H54 (cell line): ENCODE measurements around the gene VPS13C.
"Not testable (repeated sequence)": the region's sequence is repeated elsewhere in the genome, so short reads cannot be mapped to it uniquely, and the experiment has no call there.

Source experiments
- DNase-seq: peaks from one replicate; pipeline ENCODE4 v3.0.0; 2011; ENCODE audit warnings: low spot score, mixed read lengths; ENCODE audit not compliant: insufficient read length
- FAIRE-seq: peaks from 3 replicates; lab custom pipeline; 2011; peaks lifted over from hg19 to GRCh38; lab: Jason Lieb, UNC
- POLR2A ChIP-seq: IDR thresholded peaks from 2 replicates; pipeline ENCODE4 v1.6.1; 2011; ENCODE audit warnings: low read depth, mild to moderate bottlenecking, low read length

The VPS13C gene

DNA sequence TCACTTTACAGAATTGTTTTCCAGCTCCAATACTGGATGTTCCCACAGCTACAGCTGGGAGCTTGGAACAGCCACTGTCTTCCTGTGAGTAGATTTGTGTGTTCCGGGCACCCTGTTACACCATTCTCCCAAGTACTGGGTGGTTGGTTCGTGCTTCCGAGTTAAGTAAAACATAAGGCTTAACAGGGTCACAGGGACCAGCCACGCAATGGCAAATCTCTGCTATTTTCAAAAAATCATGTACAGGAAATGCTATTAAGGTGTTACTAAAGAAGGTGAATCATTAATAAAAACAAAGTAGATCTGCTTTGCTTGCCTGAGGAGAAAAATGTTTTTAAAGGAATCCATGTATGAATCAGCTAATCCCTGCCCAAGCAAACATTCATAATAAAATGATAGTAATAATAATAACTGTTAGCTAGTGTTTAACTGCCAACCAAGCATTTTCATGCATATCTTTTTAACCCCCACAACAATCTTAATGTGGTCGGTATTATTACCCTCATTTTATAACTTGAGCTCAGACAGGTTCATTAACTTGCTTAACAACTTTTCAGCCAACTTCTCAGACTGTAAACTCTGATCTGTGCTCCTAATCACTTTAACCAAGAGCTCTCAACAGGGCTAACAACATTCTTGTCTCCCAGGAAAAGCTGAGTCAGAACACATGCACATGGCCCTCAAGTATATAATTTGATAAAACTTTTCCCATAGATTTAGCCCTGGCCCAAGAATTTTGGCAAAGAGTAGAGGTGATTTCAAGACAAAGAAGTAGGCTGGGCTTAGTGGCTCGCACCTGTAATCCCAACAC lies 3.8 kb upstream of the VPS13C start:
- TF ChIP-seq POLR2A, result no peak
- DNase-seq (no peak), FAIRE-seq (no peak)

DNA sequence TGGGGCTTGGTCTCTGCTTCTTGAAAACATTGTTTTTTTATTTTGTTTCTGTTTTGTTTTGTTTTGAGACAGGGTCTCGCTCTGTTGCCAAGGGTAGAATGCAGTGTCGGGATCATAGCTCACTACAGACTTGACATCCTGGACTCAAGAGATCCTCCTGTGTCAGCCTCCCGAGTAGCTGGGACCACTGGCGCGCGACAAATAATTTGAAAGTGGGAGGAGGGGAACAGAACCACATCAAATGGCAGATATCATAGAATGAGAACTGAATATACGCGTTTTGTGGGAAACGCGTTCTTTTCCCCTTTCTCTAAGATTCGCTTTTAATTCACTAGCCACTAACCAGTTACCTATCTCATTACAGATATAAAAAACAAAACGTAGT lies 641 bp upstream of the VPS13C start:
- TF ChIP-seq POLR2A, result no peak
- FAIRE-seq, result no peak
- no peak for DNase-seq

DNA sequence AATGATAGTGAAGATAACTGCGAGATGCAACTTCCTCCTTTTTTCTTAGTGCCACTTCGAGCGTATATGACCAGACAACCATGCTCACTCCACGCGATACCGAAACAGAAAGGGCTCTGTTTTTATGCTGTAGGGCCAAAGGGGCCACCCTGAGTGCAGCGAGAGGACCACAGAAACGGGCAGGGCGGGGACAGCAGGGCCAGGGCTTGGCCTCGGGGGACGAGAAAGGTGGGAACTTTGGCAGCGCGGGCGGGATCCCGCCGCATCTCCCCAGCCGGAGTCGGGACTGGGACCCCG lies 483 bp downstream of the VPS13C start:
- DNase-seq (no peak), FAIRE-seq (no peak)
- TF ChIP-seq POLR2A, result no peak

DNA sequence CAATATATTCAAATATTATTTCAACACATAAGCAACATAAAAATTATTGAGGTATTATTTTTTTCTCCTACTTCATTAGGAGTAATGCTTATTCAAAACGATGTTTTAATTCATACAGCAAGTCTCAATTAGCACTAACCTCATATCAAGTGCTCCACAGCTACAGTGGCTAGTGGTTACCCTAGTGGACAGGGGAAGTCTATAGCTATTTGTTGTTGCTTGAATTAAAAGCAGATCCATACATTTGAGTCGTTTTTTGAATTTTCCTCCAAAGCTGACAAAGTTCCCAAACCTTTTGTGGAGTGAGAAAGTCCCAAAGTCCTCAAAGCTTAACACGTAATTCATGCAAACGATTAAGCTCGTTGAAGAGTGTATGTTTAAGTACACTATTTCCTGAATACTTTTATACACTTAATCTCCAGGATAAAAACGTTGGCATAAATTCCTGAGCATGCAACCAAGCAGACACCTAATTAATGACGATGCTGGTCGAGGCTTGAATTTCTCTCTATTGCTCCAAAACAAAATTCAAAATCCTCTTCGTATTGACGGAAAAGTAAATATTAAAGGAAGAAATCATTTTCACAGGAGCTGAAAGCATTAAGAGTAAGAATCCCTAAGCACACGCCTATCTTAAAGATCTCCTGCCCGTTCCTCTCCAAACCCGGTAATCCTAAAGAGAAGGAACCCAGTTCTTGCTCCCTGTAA lies 985 bp downstream of the VPS13C start:
- FAIRE-seq (no peak), DNase-seq (no peak)
- no peak for TF ChIP-seq POLR2A

DNA sequence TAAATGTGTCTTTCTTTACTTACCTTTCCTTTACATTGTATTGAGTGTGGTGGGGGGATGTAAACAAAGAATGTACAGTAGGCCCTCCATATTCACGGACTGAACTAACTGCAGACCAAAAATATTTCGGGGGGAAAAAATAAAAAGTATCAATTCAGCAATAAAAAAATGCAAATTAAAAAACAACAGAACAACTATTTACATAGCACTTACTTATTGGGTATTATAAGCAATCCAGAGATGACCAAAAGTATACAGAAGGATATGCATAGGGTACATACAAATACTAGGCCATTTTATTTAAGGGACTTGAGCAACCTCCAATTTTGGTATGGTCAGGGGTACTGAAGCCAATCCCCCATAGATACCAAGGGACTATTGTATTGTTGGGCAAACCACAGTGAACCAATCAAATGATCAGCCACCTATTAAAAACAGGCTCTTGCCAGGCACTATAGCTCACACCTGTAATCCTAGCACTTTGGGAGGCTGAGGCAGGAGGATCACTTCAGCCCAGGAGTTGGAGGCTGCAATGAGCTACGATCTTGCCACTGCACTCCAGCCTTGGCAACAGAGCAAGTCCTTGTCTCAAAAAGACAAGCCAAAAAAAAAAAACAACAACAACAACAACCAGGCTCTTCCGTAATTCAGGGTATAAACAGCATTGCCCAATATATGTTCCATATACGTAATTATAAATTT lies 1.8 kb downstream of the VPS13C start:
- TF ChIP-seq POLR2A, result no peak
- FAIRE-seq (no peak), DNase-seq (no peak)

DNA sequence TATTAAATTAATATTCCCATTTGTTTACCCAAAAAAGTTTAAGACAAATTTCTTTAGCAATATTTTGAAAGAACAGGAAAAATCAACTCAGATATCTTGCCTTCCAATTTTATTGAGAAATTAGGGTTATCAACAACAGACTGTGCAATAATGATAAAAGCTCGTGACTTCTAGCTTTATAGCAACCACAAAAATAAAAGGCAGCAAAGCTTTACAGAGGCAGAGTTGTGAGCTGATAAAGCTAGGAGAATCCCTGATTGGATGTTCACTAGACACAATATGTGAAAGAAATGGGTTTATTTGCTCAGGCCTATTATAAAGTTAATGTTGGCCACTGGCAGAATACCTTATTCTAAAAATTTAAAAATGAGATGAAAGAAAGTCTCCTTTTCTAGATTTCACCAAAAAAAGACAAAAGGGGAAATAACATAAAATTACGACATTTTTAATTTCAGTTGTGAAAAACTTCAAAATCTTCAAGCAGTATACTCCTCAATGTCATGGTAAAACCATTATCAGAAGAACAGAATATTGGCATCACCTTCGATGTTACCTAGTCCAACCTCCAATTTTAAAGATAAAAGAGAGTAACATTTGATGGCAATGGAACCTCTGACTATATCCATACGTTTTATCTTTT lies 2.8 kb downstream of the VPS13C start:
- no peak for TF ChIP-seq POLR2A
- no peak for DNase-seq
- FAIRE-seq, result no peak

DNA sequence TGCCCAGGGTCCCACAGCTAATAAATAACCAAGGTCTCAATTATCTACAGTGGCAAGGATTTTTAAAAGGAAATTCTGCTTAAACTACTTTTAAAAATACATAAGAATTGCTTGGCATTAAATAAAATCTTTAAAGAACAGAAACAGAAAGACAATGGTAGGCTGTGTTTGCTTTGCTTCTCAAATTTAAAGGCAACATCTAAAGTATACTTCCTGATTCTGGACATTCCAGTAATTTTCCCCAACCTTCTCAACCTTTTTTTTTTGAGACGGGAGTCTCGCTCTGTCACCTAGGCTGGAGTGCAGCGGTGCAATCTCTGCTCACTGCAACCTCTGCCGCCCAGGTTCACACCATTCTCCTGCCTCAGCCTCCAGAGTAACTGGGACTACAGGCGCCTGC lies 5.3 kb downstream of the VPS13C start:
- no peak for TF ChIP-seq POLR2A
- no peak for FAIRE-seq
- no peak for DNase-seq

DNA sequence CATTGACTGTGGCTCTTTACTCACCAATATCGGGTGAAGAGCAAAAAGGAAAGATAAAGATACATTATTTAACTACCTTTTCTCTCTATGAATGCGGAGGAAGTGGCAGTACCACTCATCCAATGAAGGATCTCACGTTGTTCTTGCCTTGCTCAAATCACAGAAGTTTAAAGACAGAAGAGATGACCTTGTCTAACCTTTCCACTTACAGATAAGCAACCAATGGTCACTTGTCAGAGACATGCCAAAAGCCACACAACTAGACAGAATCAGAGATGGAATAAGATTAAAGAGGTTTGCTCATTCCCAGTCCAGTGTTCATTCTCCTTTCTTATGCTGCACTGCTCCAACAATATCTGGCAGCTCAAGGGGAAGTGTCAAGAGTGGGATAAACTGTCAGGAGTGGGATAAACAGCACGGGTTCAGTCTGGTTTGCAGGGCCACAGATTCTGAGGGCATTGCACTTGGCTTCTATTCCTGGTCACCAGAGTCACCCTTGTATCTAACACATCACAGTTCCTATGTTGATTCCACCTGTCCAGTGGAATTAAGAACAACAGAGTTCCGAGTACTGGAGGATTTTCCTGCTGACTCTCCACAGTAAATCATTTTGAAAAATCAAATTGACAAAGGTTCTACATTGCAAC lies 6.7 kb downstream of the VPS13C start:
- no peak for TF ChIP-seq POLR2A
- DNase-seq (no peak), FAIRE-seq (no peak)

DNA sequence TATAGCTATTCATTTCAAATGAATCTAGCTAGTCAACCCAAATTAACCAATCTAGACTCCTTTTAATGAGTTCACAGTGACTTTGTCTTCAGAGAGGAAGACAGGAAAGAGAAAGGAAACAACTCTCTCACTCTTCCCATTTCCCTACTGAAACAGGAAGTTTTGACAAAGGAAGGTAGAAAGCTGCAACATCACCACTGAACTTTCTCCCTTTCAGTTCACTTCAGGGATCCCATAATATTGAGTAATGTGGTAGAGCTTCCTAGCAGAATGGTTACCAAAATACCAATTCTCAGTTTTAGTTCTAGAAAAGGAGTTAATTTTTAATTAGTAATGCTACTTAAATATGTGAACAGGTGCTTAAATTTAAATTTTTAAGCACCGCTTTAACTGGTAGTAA lies 7.5 kb downstream of the VPS13C start:
- FAIRE-seq (no peak), DNase-seq (no peak)
- no peak for TF ChIP-seq POLR2A

DNA sequence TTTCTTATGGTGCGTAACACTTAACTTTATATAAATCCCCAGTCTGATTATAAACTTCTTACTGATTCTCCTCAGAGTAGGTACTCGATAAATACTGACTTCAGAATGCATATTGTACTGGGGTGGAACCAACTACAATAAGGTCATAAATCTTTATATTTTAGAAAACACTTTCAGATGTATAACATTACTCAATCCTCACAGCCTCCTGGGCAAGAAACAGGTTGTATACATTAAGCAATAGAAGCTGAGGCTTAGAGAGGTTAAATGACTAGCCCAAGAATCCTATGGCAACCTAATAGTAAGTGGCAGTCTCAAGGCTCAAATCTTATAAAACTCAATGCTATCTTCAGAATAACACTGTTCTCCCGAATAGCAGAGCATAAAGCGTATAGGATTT lies 9.1 kb downstream of the VPS13C start:
- no peak for FAIRE-seq
- DNase-seq, result no peak
- no peak for TF ChIP-seq POLR2A

DNA sequence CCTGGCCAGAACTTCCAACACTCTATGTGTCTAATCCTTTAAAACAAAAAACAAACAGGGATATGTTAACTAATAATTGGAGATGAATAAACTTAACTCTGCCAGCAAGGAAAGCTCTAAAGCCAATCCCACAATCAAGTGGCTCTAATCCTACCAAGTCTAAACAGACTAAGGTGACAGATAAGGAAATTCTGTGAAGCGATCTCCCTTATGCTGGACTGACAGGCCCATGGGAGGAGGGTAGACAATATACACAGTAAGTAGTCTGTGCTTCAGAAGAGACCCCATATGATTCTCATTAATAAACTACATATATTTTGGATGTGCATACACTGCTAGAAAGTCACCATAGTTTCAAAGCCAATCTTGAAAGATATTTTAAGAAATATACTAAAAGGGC lies 10.1 kb downstream of the VPS13C start:
- TF ChIP-seq POLR2A, result no peak
- DNase-seq (no peak), FAIRE-seq (no peak)

DNA sequence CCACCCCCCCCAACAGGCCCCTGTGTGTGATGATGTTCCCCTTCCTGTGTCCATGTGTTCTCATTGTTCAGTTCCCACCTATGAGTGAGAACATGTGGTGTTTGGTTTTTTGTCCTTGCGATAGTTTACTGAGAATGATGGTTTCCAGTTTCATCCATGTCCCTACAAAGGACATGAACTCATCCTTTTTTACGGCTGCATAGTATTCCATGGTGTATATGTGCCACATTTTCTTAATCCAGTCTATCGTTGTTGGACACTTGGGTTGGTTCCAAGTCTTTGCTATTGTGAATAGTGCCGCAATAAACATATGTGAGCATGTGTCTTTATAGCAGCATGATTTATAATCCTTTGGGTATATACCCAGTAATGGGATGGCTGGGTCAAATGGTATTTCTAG lies 12.0 kb downstream of the VPS13C start:
- not testable (repeated sequence) for FAIRE-seq, DNase-seq

DNA sequence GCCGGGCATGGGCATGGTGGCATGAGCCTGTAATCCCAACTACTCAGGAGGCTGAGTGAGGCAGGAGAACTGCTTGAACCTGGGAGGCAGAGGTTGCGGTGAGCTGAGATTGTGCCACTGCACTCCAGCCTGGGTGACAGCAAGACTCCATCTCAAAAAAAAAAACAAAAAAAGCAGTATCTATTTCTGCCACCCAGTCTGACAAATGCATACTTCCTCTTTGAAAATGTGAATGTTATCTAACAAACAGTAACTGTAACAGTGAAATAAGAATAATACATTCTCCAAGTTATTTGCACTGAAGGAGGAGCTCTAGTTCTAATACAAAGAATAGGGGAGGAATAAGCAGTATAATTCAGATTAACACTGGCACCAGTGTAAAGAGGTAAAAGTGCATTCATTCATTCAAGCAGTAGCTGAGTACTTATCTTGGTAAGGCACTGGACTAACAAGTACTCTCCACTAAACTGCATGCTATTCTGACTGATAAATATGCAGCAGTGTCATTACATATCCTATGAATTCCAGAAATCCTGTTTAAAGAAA lies 12.9 kb downstream of the VPS13C start:
- DNase-seq, result no peak
- FAIRE-seq, result no peak
- no peak for TF ChIP-seq POLR2A

DNA sequence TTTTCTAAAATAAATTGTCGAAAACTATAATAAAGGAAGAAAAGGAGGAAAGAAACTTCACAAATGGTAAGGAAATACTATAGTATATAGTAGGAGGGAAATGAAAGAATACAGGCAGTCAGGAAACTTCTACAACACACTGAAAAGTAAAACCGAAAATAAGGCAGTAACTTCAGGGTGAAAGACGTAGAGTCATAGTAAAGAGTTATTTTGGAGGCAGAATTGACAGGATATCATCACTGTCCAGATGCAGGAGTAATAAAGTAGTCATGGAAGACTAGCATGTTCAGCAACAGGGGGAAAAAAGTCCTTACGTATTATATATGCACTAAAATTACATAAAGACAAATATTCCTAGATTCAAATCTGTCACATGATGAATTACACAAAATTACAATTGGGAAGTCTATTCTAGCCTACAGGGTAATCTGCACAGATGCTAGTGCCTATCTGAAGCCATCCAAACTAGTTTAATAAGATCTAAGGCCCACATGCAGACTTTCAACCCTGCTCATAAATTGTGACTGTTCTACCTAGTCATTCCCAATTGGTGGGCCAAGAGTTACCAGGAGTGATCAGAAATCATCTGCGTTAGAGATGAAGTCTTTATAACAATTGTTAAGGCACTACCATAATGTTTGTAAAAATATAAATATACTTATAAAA lies 14.0 kb downstream of the VPS13C start:
- FAIRE-seq (no peak), DNase-seq (no peak)

More for the DNA sequence above, 14.0 kb downstream of the VPS13C start:
- no peak for TF ChIP-seq POLR2A
